Body of pancreas (tissue), 4 donors: ENCODE measurements around the gene PRODH.

Experiments used
- POLR2A ChIP-seq, 3 donors: fragments of 450-650 bp; IDR thresholded peaks; one replicate each; pipeline ENCODE4 v1.6.1; 2016; ENCODE audit warnings: antibody characterized with exemption in 3 of 3, mild to moderate bottlenecking in 2 of 3
- TF ChIP-seq, protein P1 (sequence below), 7 experiments: fragments of 450-650 bp in 4 of 7; fragments of 200-600 bp in 3 of 7; sonication (generic) in 3 of 7; IDR thresholded peaks; one replicate each; pipeline ENCODE4 v1.5.1; 2016 to 2019; ENCODE audit warnings: antibody characterized with exemption in 7 of 7

DNA sequence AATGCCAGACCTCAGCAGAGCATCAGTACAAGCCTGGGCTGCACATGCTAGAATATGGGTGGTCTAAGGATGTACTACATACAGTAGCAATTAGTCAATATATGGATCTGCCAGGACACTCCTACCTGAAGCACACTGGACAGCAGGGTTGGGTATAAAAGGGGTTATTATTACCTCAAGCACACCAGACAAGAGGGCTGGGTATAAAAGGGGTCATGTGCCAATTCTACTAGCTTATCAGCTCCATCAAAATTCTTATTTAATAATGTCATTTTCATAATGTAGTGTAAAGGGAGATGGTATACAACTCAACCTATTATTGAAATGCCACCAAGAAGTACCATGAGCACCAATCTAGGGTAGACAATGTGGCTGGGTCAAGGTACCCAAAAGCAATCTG, 44.7 kb upstream of the PRODH start:
- TF ChIP-seq, protein P1, sequence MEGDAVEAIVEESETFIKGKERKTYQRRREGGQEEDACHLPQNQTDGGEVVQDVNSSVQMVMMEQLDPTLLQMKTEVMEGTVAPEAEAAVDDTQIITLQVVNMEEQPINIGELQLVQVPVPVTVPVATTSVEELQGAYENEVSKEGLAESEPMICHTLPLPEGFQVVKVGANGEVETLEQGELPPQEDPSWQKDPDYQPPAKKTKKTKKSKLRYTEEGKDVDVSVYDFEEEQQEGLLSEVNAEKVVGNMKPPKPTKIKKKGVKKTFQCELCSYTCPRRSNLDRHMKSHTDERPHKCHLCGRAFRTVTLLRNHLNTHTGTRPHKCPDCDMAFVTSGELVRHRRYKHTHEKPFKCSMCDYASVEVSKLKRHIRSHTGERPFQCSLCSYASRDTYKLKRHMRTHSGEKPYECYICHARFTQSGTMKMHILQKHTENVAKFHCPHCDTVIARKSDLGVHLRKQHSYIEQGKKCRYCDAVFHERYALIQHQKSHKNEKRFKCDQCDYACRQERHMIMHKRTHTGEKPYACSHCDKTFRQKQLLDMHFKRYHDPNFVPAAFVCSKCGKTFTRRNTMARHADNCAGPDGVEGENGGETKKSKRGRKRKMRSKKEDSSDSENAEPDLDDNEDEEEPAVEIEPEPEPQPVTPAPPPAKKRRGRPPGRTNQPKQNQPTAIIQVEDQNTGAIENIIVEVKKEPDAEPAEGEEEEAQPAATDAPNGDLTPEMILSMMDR (IDR thresholded peaks at IDR 0.05): no peak
- TF ChIP-seq POLR2A (IDR thresholded peaks at IDR 0.05): no peak
